Placental pericyte (primary cell): ENCODE measurements around the gene DYNC1H1. TPM values are rescaled to one million over a fixed set of nuclear protein-coding genes. Genes with fewer than 3 reads are reported as not detected.

Experiments used
- small RNA-seq: library from RNA; depleted of rRNA; stranded (forward); fragments of <200 nt; gene quantifications from one replicate; pipeline ENCODE3, GENCODE V24; 2012; ENCODE audit warnings: low replicate concordance
- total RNA-seq: library from RNA; depleted of rRNA; stranded (reverse); fragments of >200 nt; gene quantifications from 2 replicates; pipeline ENCODE4 v1.2.3, GENCODE V29; 2012

Gene DYNC1H1
- total RNA-seq, result 377 and 627 TPM in 2 replicates

DNA sequence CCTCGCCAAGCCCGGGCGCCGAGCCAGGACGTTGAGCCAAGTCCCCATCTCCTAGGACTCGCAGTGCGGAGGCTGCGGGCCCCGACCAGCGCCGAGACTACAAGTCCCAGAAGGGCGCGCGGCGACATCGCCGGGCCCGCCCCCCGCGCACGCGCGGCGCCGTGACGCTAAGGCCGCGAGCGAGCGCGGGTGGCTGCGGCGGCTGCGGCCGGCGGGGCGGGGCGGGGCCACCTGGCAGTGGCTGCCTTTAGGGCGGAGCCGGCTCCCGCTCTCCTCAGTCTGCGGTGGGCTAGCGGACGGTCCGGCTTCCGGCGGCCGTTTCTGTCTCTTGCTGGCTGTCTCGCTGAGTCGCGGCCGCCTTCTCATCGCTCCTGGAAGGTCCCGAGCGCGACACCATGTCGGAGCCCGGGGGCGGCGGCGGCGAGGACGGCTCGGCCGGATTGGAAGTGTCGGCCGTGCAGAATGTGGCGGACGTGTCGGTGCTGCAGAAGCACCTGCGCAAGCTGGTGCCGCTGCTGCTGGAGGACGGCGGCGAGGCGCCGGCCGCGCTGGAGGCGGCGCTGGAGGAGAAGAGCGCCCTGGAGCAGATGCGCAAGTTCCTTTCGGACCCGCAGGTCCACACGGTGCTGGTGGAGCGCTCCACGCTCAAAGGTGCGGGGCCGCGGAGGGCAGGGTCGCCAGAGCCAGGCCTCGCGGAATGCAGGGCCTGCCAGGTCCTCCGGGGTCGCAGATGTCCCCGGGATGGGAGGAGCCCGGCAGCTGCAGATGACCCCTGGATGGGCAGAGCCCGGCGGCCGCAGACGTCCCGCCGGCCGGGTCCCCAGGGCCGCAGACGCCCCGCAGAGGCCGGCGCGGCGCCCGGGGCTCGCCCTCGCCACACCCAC, at the start of gene DYNC1H1:
TSS of gene DYNC1H1 (plus strand) at position 277 of the 884 bp plus-strand sequence. CDS start at position 396, 119 bp downstream.

DNA sequence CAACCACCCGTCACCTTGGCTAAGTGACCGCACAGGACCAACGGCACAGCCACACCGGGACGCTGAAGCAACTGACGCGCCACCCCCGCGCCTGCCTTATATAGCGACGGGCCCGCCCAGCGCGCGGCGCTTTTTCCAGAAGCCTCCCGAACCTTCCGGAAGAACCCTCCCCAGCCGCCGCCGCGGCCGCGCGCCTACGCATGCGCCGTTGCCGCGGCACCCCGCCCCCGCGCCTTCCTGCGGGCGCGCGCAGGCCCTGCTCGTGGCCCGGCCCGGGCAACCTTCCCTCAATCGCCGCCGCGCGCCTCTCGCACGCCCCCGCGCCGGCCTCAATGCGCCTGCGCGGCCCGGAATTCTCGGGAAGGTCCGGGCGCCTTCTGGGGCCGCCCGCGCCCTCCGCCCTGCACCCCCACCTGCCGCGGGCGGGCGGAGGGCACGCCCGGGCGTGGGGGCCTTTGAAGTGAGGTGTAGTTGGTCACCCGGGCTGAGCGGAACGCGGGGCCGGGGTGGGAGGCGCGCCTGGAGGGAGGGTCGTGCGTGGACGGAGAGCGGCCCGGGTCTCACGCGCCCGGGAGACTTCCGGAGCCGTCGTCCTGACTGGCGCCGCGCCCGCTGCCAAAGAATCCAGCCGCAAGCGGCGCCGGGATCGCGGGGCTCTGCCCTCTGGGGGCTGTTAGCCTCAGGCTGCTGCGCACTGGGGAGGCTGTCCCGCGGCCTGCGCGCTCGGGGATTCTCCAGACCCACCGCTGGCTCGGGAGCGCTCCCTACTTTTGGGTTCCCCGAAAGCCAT, 122.8 kb downstream of the DYNC1H1 start, which contains the start of gene HSP90AA1:
TSS of gene HSP90AA1 (minus strand) at position 73 of the 790 bp plus-strand sequence. CDS start 666 bp downstream, outside the sequence.

Small RNAs within 50 kb of the gene (small RNA-seq; reads per million reads assigned to genes)
- gene AL118558.2 (not detected), gene RN7SL472P (not detected)

Other genes with a start within 250 kb of the DYNC1H1 start
- 59.1 and 93.5 TPM in 2 replicates for gene PPP2R5C, start 202.9 kb upstream of the DYNC1H1 start, total RNA-seq
- gene HSP90AA1, start 122.5 kb downstream of the DYNC1H1 start, total RNA-seq, result 161 and 504 TPM in 2 replicates
- gene WDR20, start 175.3 kb downstream of the DYNC1H1 start, total RNA-seq, result 11.6 and 27.5 TPM in 2 replicates